ENCODE data around the gene MEST. TPM values are rescaled to one million over a fixed set of nuclear protein-coding genes. Genes with fewer than 3 reads are reported as not detected.
"Not testable (repeated sequence)": the region's sequence is repeated elsewhere in the genome, so short reads cannot be mapped to it uniquely, and the experiment has no call there.

The MEST gene
- total RNA-seq, 4 donors from 2014 or later = 1.4 to 2.3 (median 1.7) TPM

GRCh38 chr7:130500910-130501309 is 9.0 kb downstream of the MEST start:
- TF ChIP-seq POLR2A (IDR thresholded peaks at IDR 0.05) (no peak), CTCF (IDR thresholded peaks at IDR 0.05 in 4 of 5, conservative IDR thresholded peaks at IDR 0.05 in 1 of 5) (no peak)
- Histone ChIP-seq H3K4me1 (no peaks in the 10 kb centered on the region), H3K4me3 (no peak overlapping the region), H3K9me3 (no peaks in the 10 kb centered on the region), H3K27me3 (no peaks in the 10 kb centered on the region), H3K27ac (no peak overlapping the region), H3K36me3 (peaks cover 0 to 7% of the 10 kb centered on the region in 2 donors)
- intact Hi-C loops (cut with DNase I; ENCODE audit: low total_unique reads) = no loop called here
- in situ Hi-C loops (cut with MboI; ENCODE audit: low sequenced_read_pairs in 4 of 4) = no loop called here
- ATAC-seq = no peak
- no peak for DNase-seq

GRCh38 chr7:130505753-130506152 is 13.9 kb downstream of the MEST start:
- in situ Hi-C loops (cut with MboI; ENCODE audit: low sequenced_read_pairs in 4 of 4) = no loop called here
- Histone ChIP-seq H3K36me3 (peaks cover 0 to 25% of the 10 kb centered on the region in 2 donors), H3K27me3 (no peaks in the 10 kb centered on the region), H3K9me3 (no peaks in the 10 kb centered on the region), H3K27ac (no peak overlapping the region), H3K4me1 (no peaks in the 10 kb centered on the region), H3K4me3 (no peak overlapping the region)
- TF ChIP-seq CTCF (IDR thresholded peaks at IDR 0.05 in 4 of 5, conservative IDR thresholded peaks at IDR 0.05 in 1 of 5) (no peak), POLR2A (IDR thresholded peaks at IDR 0.05) (no peak)
- ATAC-seq (no peak), DNase-seq (no peak)
- intact Hi-C loops (cut with DNase I; ENCODE audit: low total_unique reads) = no loop called here

- Histone ChIP-seq H3K36me3 (peaks cover 0 to 25% of the 10 kb centered on the region in 2 donors), H3K4me3 (no peak overlapping the region), H3K27me3 (no peaks in the 10 kb centered on the region), H3K27ac (no peak overlapping the region), H3K9me3 (no peaks in the 10 kb centered on the region), H3K4me1 (no peaks in the 10 kb centered on the region)
- intact Hi-C loops (cut with DNase I; ENCODE audit: low total_unique reads) = no loop called here
- TF ChIP-seq POLR2A (IDR thresholded peaks at IDR 0.05) (no peak), CTCF (IDR thresholded peaks at IDR 0.05 in 4 of 5, conservative IDR thresholded peaks at IDR 0.05 in 1 of 5) (no peak)
- DNase-seq = no peak
- ATAC-seq = no peak
- in situ Hi-C loops (cut with MboI; ENCODE audit: low sequenced_read_pairs in 4 of 4) = no loop called here
Observed at GRCh38 chr7:130506358-130506757, 14.5 kb downstream of the MEST start.

- H3K9me3 ChIP-seq; ATAC-seq; intact Hi-C loops (cut with DNase I; ENCODE audit: low total_unique reads); H3K27ac ChIP-seq; H3K27me3 ChIP-seq; H3K4me1 ChIP-seq; H3K4me3 ChIP-seq; DNase-seq; in situ Hi-C loops (cut with MboI; ENCODE audit: low sequenced_read_pairs in 4 of 4): not testable (repeated sequence)
- H3K36me3 ChIP-seq = peaks cover 0 to 13% of the 10 kb centered on the region in 2 donors
Observed at GRCh38 chr7:130512038-130512437, 20.2 kb downstream of the MEST start.

- in situ Hi-C loops (cut with MboI; ENCODE audit: low sequenced_read_pairs in 4 of 4) (no loop called here), intact Hi-C loops (cut with DNase I; ENCODE audit: low total_unique reads) (no loop called here)
- no peak overlapping the region for H3K4me3 ChIP-seq
- DNase-seq = no peak
- H3K36me3 ChIP-seq = no peaks in the 10 kb centered on the region
- no peaks in the 10 kb centered on the region for H3K9me3 ChIP-seq
- no peak for ATAC-seq
- no peak overlapping the region for H3K27ac ChIP-seq
- H3K4me1 ChIP-seq = no peaks in the 10 kb centered on the region
- H3K27me3 ChIP-seq = no peaks in the 10 kb centered on the region
- TF ChIP-seq POLR2A (IDR thresholded peaks at IDR 0.05) = no peak
- TF ChIP-seq CTCF (IDR thresholded peaks at IDR 0.05 in 4 of 5, conservative IDR thresholded peaks at IDR 0.05 in 1 of 5) = no peak
Observed at GRCh38 chr7:130513447-130513846, 21.6 kb downstream of the MEST start.
